GM23338 (cell line): ENCODE results near the gene EHD4. TPM values are rescaled to one million over a fixed set of nuclear protein-coding genes. Genes with fewer than 3 reads are reported as not detected.

ENCODE experiments used
- ATAC-seq: fragments of 200-7000 bp; cut with Tn5 transposase; 3 replicates; pipeline ENCODE4 v1.9.1; 2020
- DNase-seq: peaks from one replicate; pipeline ENCODE4 v3.0.0-alpha.2; 2015; ENCODE audit warnings: low spot score
- H2AFZ ChIP-seq: fragments of 200-600 bp; sonication (generic); 2 replicates; pipeline ENCODE4 v1.8.0; 2016; ENCODE audit warnings: antibody characterized with exemption, mild to moderate bottlenecking, moderate library complexity
- H3F3A ChIP-seq: fragments of 200-600 bp; sonication (generic); replicated peaks from 2 replicates; pipeline ENCODE4 v1.8.0; 2017; ENCODE audit warnings: antibody characterized with exemption, mixed run types, low read depth
- H3K27ac ChIP-seq: fragments of 200-600 bp; sonication (generic); 2 replicates; pipeline ENCODE4 v1.6.1; 2016; ENCODE audit warnings: low read depth
- H3K27me3 ChIP-seq: fragments of 200-600 bp; sonication (generic); 2 replicates; pipeline ENCODE4 v1.8.0; 2016; ENCODE audit warnings: mild to moderate bottlenecking, mixed run types, moderate library complexity; ENCODE audit not compliant: insufficient read depth
- H3K36me3 ChIP-seq: fragments of 200-600 bp; sonication (generic); 2 replicates; pipeline ENCODE4 v1.8.0; 2016; ENCODE audit warnings: mild to moderate bottlenecking; ENCODE audit not compliant: insufficient read depth
- H3K4me1 ChIP-seq: fragments of 200-600 bp; sonication (generic); 2 replicates; pipeline ENCODE4 v1.8.0; 2016; ENCODE audit warnings: mild to moderate bottlenecking, moderate library complexity; ENCODE audit not compliant: insufficient read depth
- H3K4me2 ChIP-seq: fragments of 200-600 bp; sonication (generic); 2 replicates; pipeline ENCODE4 v1.7.1; 2017; ENCODE audit warnings: mixed run types
- H3K4me3 ChIP-seq: fragments of 200-600 bp; sonication (generic); 2 replicates; pipeline ENCODE4 v1.6.1; 2016; ENCODE audit warnings: mixed run types
- H3K79me2 ChIP-seq: fragments of 200-600 bp; sonication (generic); replicated peaks from 2 replicates; pipeline ENCODE4 v1.8.0; 2017; ENCODE audit warnings: mild to moderate bottlenecking; ENCODE audit not compliant: insufficient read depth
- H3K9me2 ChIP-seq: fragments of 200-600 bp; sonication (generic); 2 replicates; pipeline ENCODE4 v1.8.0; 2017; ENCODE audit not compliant: insufficient read depth
- H4K20me1 ChIP-seq: fragments of 200-600 bp; sonication (generic); replicated peaks from 2 replicates; pipeline ENCODE4 v1.8.0; 2017; ENCODE audit warnings: mild to moderate bottlenecking; ENCODE audit not compliant: insufficient read depth
- H3K27ac Mint-ChIP-seq: 2 replicates; pipeline ENCODE4 v1.8.0; 2020; ENCODE audit warnings: inconsistent platforms, mild to moderate bottlenecking, moderate library complexity, mixed read lengths
- H3K27me3 Mint-ChIP-seq: 3 replicates; pipeline ENCODE4 v1.8.0; 2022; ENCODE audit warnings: low read depth, mild to moderate bottlenecking, moderate library complexity, mixed read lengths, inconsistent platforms; ENCODE audit not compliant: insufficient read depth, poor library complexity
- H3K36me3 Mint-ChIP-seq: 3 replicates; pipeline ENCODE4 v1.8.0; 2021; ENCODE audit warnings: low read depth, mild to moderate bottlenecking, inconsistent platforms, moderate library complexity, mixed read lengths
- H3K4me1 Mint-ChIP-seq: 3 replicates; pipeline ENCODE4 v1.8.0; 2020; ENCODE audit warnings: mild to moderate bottlenecking, inconsistent platforms, mixed read lengths
- H3K4me3 Mint-ChIP-seq: 3 replicates; pipeline ENCODE4 v1.8.0; 2021; ENCODE audit warnings: moderate library complexity, mild to moderate bottlenecking, inconsistent platforms, mixed read lengths
- H3K9me3 Mint-ChIP-seq: 3 replicates; pipeline ENCODE4 v1.8.0; 2020; ENCODE audit warnings: moderate library complexity, mild to moderate bottlenecking, inconsistent platforms, mixed read lengths
- CREB1 ChIP-seq: fragments of 250-450 bp; sonication (Bioruptor Pico); IDR thresholded peaks from 2 replicates; pipeline ENCODE4 v1.5.0; 2020; ENCODE audit warnings: low read depth, mild to moderate bottlenecking, moderate library complexity
- EZH2 ChIP-seq: fragments of 200-600 bp; sonication (generic); IDR thresholded peaks from one replicate; pipeline ENCODE4 v1.8.0; 2017; ENCODE audit warnings: antibody characterized with exemption, mild to moderate bottlenecking, low read depth; ENCODE audit not compliant: unreplicated experiment
- EZH2phosphoT487 ChIP-seq: fragments of 200-600 bp; sonication (generic); IDR thresholded peaks from one replicate; pipeline ENCODE4 v1.8.1; 2018; ENCODE audit warnings: antibody characterized with exemption; ENCODE audit not compliant: unreplicated experiment
- JUNB ChIP-seq: IDR thresholded peaks from one replicate; pipeline ENCODE4 v1.6.1; 2016; ENCODE audit warnings: antibody characterized with exemption; ENCODE audit not compliant: unreplicated experiment
- NANOG ChIP-seq: IDR thresholded peaks from 2 replicates; pipeline ENCODE4 v1.6.1; 2016; ENCODE audit warnings: antibody characterized with exemption, borderline replicate concordance
- POLR2AphosphoS5 ChIP-seq: IDR thresholded peaks from 2 replicates; pipeline ENCODE4 v1.6.1; 2016; ENCODE audit warnings: antibody characterized with exemption, low read depth
- REST ChIP-seq: IDR thresholded peaks from one replicate; pipeline ENCODE4 v1.6.1; 2018; ENCODE audit warnings: antibody characterized with exemption; ENCODE audit not compliant: unreplicated experiment
- STAT1 ChIP-seq: IDR thresholded peaks from one replicate; pipeline ENCODE4 v1.6.1; 2016; ENCODE audit warnings: antibody characterized with exemption; ENCODE audit not compliant: unreplicated experiment
- ZNF114 ChIP-seq: fragments of 250-450 bp; sonication (Bioruptor Pico); IDR thresholded peaks from 2 replicates; pipeline ENCODE4 v1.5.0; 2020; ENCODE audit warnings: mild to moderate bottlenecking, moderate library complexity
- ZNF331 ChIP-seq: fragments of 250-450 bp; sonication (Bioruptor Pico); IDR thresholded peaks from 2 replicates; pipeline ENCODE4 v1.5.0; 2020; ENCODE audit warnings: low read depth, mild to moderate bottlenecking, moderate library complexity
- polyA plus RNA-seq: library from polyadenylated mRNA; unstranded; fragments of >200 nt; fragmentation: Nextera tagmentation; extraction: Ambion mirVana; gene quantifications from 2 replicates; pipeline ENCODE4 v1.2.1, GENCODE V29; 2016
- total RNA-seq: library from RNA; depleted of rRNA; stranded (reverse); fragments of >200 nt; shearing (Covaris generic); gene quantifications from 2 replicates; pipeline ENCODE4 v1.2.3, GENCODE V29; 2014
- TF ChIP-seq, protein P1 (sequence below): IDR thresholded peaks from 2 replicates; pipeline ENCODE4 v1.6.1; 2016; ENCODE audit warnings: antibody characterized with exemption
- TF ChIP-seq, protein P2 (sequence below), 2 experiments: fragments of 200-600 bp in 1 of 2; sonication (generic) in 1 of 2; conservative IDR thresholded peaks; 2 replicates each; pipeline versions ENCODE4 v1.5.1 to v1.6.1; 2016 to 2017; ENCODE audit warnings: antibody characterized with exemption in 2 of 2, low read depth in 2 of 2, mild to moderate bottlenecking in 2 of 2, moderate library complexity in 1 of 2
- TF ChIP-seq, protein P3 (sequence below): fragments of 250-450 bp; sonication (Bioruptor Pico); IDR thresholded peaks from 2 replicates; pipeline ENCODE4 v1.5.0; 2020; ENCODE audit warnings: mild to moderate bottlenecking, moderate library complexity

The EHD4 gene
- total and polyA plus RNA-seq, 2 experiments from 2014 or later: 13.0 to 31.0 TPM

- Mint-ChIP-seq H3K4me1 (peaks cover 9% of the 10 kb centered on the region; the same call in 2 of the 3 replicates), H3K36me3 (peaks cover 20% of the 10 kb centered on the region), H3K9me3 (peaks cover 5% of the 10 kb centered on the region; the same call in 1 of the 3 replicates), H3K27me3 (peaks cover 4% of the 10 kb centered on the region), H3K4me3 (no peak overlapping the region), H3K27ac (no peak overlapping the region)
- no peak overlapping the region for H3K4me2 ChIP-seq
- peaks cover 87% of the 10 kb centered on the region for H3K79me2 ChIP-seq
- H3F3A ChIP-seq: no peaks in the 10 kb centered on the region
- H3K4me3 ChIP-seq: no peak overlapping the region
- DNase-seq: no peak
- TF ChIP-seq EZH2phosphoT487 (no peak), CREB1 (CRISPR knock-in tag) (no peak), NANOG (no peak), POLR2AphosphoS5 (no peak), STAT1 (no peak), REST (no peak), EZH2 (no peak), JUNB (no peak), ZNF114 (CRISPR knock-in tag) (no peak), ZNF331 (no peak)
- TF ChIP-seq, protein P1, sequence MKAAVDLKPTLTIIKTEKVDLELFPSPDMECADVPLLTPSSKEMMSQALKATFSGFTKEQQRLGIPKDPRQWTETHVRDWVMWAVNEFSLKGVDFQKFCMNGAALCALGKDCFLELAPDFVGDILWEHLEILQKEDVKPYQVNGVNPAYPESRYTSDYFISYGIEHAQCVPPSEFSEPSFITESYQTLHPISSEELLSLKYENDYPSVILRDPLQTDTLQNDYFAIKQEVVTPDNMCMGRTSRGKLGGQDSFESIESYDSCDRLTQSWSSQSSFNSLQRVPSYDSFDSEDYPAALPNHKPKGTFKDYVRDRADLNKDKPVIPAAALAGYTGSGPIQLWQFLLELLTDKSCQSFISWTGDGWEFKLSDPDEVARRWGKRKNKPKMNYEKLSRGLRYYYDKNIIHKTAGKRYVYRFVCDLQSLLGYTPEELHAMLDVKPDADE: no peak
- TF ChIP-seq, protein P2, sequence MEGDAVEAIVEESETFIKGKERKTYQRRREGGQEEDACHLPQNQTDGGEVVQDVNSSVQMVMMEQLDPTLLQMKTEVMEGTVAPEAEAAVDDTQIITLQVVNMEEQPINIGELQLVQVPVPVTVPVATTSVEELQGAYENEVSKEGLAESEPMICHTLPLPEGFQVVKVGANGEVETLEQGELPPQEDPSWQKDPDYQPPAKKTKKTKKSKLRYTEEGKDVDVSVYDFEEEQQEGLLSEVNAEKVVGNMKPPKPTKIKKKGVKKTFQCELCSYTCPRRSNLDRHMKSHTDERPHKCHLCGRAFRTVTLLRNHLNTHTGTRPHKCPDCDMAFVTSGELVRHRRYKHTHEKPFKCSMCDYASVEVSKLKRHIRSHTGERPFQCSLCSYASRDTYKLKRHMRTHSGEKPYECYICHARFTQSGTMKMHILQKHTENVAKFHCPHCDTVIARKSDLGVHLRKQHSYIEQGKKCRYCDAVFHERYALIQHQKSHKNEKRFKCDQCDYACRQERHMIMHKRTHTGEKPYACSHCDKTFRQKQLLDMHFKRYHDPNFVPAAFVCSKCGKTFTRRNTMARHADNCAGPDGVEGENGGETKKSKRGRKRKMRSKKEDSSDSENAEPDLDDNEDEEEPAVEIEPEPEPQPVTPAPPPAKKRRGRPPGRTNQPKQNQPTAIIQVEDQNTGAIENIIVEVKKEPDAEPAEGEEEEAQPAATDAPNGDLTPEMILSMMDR (conservative IDR thresholded peaks at IDR 0.05; ENCODE audit: low read depth in 2 of 2): no peak
- TF ChIP-seq, protein P3, sequence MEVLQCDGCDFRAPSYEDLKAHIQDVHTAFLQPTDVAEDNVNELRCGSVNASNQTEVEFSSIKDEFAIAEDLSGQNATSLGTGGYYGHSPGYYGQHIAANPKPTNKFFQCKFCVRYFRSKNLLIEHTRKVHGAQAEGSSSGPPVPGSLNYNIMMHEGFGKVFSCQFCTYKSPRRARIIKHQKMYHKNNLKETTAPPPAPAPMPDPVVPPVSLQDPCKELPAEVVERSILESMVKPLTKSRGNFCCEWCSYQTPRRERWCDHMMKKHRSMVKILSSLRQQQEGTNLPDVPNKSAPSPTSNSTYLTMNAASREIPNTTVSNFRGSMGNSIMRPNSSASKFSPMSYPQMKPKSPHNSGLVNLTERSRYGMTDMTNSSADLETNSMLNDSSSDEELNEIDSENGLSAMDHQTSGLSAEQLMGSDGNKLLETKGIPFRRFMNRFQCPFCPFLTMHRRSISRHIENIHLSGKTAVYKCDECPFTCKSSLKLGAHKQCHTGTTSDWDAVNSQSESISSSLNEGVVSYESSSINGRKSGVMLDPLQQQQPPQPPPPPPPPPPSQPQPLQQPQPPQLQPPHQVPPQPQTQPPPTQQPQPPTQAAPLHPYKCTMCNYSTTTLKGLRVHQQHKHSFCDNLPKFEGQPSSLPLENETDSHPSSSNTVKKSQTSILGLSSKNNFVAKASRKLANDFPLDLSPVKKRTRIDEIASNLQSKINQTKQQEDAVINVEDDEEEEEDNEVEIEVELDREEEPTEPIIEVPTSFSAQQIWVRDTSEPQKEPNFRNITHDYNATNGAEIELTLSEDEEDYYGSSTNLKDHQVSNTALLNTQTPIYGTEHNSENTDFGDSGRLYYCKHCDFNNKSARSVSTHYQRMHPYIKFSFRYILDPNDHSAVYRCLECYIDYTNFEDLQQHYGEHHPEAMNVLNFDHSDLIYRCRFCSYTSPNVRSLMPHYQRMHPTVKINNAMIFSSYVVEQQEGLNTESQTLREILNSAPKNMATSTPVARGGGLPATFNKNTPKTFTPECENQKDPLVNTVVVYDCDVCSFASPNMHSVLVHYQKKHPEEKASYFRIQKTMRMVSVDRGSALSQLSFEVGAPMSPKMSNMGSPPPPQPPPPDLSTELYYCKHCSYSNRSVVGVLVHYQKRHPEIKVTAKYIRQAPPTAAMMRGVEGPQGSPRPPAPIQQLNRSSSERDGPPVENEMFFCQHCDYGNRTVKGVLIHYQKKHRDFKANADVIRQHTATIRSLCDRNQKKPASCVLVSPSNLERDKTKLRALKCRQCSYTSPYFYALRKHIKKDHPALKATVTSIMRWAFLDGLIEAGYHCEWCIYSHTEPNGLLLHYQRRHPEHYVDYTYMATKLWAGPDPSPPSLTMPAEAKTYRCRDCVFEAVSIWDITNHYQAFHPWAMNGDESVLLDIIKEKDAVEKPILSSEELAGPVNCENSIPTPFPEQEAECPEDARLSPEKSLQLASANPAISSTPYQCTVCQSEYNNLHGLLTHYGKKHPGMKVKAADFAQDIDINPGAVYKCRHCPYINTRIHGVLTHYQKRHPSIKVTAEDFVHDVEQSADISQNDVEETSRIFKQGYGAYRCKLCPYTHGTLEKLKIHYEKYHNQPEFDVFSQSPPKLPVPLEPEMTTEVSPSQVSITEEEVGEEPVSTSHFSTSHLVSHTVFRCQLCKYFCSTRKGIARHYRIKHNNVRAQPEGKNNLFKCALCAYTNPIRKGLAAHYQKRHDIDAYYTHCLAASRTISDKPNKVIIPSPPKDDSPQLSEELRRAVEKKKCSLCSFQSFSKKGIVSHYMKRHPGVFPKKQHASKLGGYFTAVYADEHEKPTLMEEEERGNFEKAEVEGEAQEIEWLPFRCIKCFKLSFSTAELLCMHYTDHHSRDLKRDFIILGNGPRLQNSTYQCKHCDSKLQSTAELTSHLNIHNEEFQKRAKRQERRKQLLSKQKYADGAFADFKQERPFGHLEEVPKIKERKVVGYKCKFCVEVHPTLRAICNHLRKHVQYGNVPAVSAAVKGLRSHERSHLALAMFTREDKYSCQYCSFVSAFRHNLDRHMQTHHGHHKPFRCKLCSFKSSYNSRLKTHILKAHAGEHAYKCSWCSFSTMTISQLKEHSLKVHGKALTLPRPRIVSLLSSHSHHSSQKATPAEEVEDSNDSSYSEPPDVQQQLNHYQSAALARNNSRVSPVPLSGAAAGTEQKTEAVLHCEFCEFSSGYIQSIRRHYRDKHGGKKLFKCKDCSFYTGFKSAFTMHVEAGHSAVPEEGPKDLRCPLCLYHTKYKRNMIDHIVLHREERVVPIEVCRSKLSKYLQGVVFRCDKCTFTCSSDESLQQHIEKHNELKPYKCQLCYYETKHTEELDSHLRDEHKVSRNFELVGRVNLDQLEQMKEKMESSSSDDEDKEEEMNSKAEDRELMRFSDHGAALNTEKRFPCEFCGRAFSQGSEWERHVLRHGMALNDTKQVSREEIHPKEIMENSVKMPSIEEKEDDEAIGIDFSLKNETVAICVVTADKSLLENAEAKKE: no peak
- H2AFZ ChIP-seq: no peak overlapping the region
- no peaks in the 10 kb centered on the region for H3K36me3 ChIP-seq
- H3K27me3 ChIP-seq: no peaks in the 10 kb centered on the region
- H3K9me2 ChIP-seq: no peaks in the 10 kb centered on the region
- H3K4me1 ChIP-seq: peaks cover 5% of the 10 kb centered on the region
- H3K27ac ChIP-seq: no peak overlapping the region
- ATAC-seq: no peak
- peaks cover 14% of the 10 kb centered on the region; the same call in 1 of the 2 replicates for H4K20me1 ChIP-seq
These were observed 11.3 kb downstream of the EHD4 start for GRCh38 chr15:41961001-41961518.
